Heart left ventricle (tissue), 13 donors: ENCODE data around the gene STC2.

Experiments used
- POLR2A ChIP-seq, 2 donors: fragments of 450-650 bp; IDR thresholded peaks; one replicate each; pipeline ENCODE4 v1.6.1; 2017; ENCODE audit warnings: antibody characterized with exemption in 2 of 2, mild to moderate bottlenecking in 2 of 2, moderate library complexity in 2 of 2
- TF ChIP-seq, protein P1 (sequence below), 12 donors: fragments of 200-600 bp; sonication (generic) in 4 of 12; IDR thresholded peaks; one replicate each; pipeline versions ENCODE4 v1.5.0 to v1.8.0; 2018 to 2022; ENCODE audit warnings: antibody characterized with exemption in 12 of 12, mild to moderate bottlenecking in 5 of 12
- donor health status: ischemic (EF 13 %, LVEDD 7.1; RV severe dilation, severe dysfunction).
- donor health status: DM: no; HTN: yes; CAD: no.
- donor health status: DM: no; HTN: no; CAD: no.
- donor health status: ischemic (EF 25% LVEDD 6.9; RV normal size, moderate dysfunction).
- donor health status: ischemic (EF 25% LVEDD 5.7; RV mildly dilated, moderate dysfunction).
- donor health status: ischemic (EF 35%, LVEDD 5.7; RV mildly dilated, moderate dysfunction).
- donor health status: nonischemic (EF 11% LVEDD 7.7; RV severe dilation, severe dysfunction).
- donor health status: DM: yes; HTN: yes; CAD: no.
- donor health status: PGD.
- donor health status: ischemic (EF 29% LVEDD 5.4; RV normal size, mild dysfunction).
- donor health status: nonischemic (EF 23%, LVEDD 6.1; RV moderate dilation, normal function).

GRCh38 chr5:173293817-173294672 is 34.2 kb downstream of the STC2 start:
- TF ChIP-seq, protein P1, sequence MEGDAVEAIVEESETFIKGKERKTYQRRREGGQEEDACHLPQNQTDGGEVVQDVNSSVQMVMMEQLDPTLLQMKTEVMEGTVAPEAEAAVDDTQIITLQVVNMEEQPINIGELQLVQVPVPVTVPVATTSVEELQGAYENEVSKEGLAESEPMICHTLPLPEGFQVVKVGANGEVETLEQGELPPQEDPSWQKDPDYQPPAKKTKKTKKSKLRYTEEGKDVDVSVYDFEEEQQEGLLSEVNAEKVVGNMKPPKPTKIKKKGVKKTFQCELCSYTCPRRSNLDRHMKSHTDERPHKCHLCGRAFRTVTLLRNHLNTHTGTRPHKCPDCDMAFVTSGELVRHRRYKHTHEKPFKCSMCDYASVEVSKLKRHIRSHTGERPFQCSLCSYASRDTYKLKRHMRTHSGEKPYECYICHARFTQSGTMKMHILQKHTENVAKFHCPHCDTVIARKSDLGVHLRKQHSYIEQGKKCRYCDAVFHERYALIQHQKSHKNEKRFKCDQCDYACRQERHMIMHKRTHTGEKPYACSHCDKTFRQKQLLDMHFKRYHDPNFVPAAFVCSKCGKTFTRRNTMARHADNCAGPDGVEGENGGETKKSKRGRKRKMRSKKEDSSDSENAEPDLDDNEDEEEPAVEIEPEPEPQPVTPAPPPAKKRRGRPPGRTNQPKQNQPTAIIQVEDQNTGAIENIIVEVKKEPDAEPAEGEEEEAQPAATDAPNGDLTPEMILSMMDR (IDR thresholded peaks at IDR 0.05) = peak; percentile 77 to 96 (median 86)
- TF ChIP-seq POLR2A (IDR thresholded peaks at IDR 0.05) = no peak
